Gastroesophageal sphincter (tissue), 2 donors: ENCODE data around the gene WNT5B.

Source experiments
- POLR2A ChIP-seq, 2 donors: fragments of 450-650 bp; IDR thresholded peaks; one replicate each; pipeline ENCODE4 v1.6.1; 2017; ENCODE audit warnings: antibody characterized with exemption in 2 of 2, mild to moderate bottlenecking in 2 of 2, moderate library complexity in 1 of 2
- POLR2AphosphoS5 ChIP-seq: sonication (generic); formaldehyde crosslinking; IDR thresholded peaks from one replicate; pipeline ENCODE4 v1.6.1; 2017; ENCODE audit warnings: antibody characterized with exemption

- no peak for TF ChIP-seq POLR2A (IDR thresholded peaks at IDR 0.05)
- TF ChIP-seq POLR2AphosphoS5 = no peak
Observed at GRCh38 chr12:1628666-1629337, at the start of gene WNT5B.
